Gastrocnemius medialis (tissue), 4 donors: ENCODE measurements around the gene CRIP1. TPM values are rescaled to one million over a fixed set of nuclear protein-coding genes. Genes with fewer than 3 reads are reported as not detected.
A peak's percentile ranks its signal among the peaks of the same experiment; 100 is the strongest.

Source experiments
- ATAC-seq, 2 donors: fragments of 150-250 bp; one replicate each; pipeline ENCODE4 v1.9.1; 2016
- DNase-seq, 2 donors: peaks; one replicate each; pipeline ENCODE4 v3.0.0-alpha.2; 2019
- H3K27ac ChIP-seq, 4 donors: fragments of 200-600 bp; sonication (generic); 1 replicate in 1 of 4; 2 replicates in 3 of 4; pipeline ENCODE4 v1.5.1; 2016 to 2018; ENCODE audit warnings: mild to moderate bottlenecking in 2 of 4, moderate library complexity in 1 of 4
- H3K27me3 ChIP-seq, 3 donors: fragments of 200-600 bp; sonication (generic) in 2 of 3; 1 replicate in 1 of 3; 2 replicates in 2 of 3; pipeline versions ENCODE4 v1.5.1 to v1.6.0; 2016 to 2019; ENCODE audit warnings: mild to moderate bottlenecking in 1 of 3, moderate library complexity in 1 of 3
- H3K36me3 ChIP-seq, 2 donors: fragments of 200-600 bp; sonication (generic) in 1 of 2; one replicate each; pipeline ENCODE4 v1.5.1; 2017 to 2018
- H3K4me1 ChIP-seq, 2 donors: fragments of 200-600 bp; sonication (generic) in 1 of 2; one replicate each; pipeline ENCODE4 v1.5.1; 2016 to 2017; ENCODE audit warnings: mild to moderate bottlenecking in 2 of 2
- H3K4me3 ChIP-seq, 4 donors: fragments of 200-600 bp; sonication (generic) in 3 of 4; 1 replicate in 1 of 4; 2 replicates in 3 of 4; pipeline ENCODE4 v1.5.1; 2016 to 2019; ENCODE audit warnings: mild to moderate bottlenecking in 2 of 4
- H3K9me3 ChIP-seq, 3 donors: fragments of 200-600 bp; sonication (generic) in 2 of 3; 1 replicate in 1 of 3; 2 replicates in 2 of 3; pipeline ENCODE4 v1.5.1; 2016 to 2019
- POLR2A ChIP-seq, 2 donors: fragments of 450-650 bp; IDR thresholded peaks; one replicate each; pipeline ENCODE4 v1.6.1; 2017; ENCODE audit warnings: antibody characterized with exemption in 2 of 2, mild to moderate bottlenecking in 2 of 2, moderate library complexity in 2 of 2
- in situ Hi-C, 4 donors: fragments of 200-750 bp; cut with MboI; loops; one replicate each; pipeline versions ENCODE4 v1.15.0 to v1.8.0; 2017; ENCODE audit warnings: low sequenced_read_pairs in 4 of 4
- intact Hi-C: fragments of 100-400 bp; cut with DNase I; formaldehyde crosslinking; loops from one replicate; pipeline ENCODE4 v1.15.1; 2023; ENCODE audit warnings: low total_unique reads
- total RNA-seq, 4 donors: library from RNA; depleted of rRNA; stranded (reverse); fragments of >200 nt; gene quantifications; one replicate each; pipeline versions ENCODE4 v1.1.0 to v1.2.3, GENCODE V29; 2016
- TF ChIP-seq, protein P1 (sequence below), 5 experiments: fragments of 450-650 bp in 3 of 5; fragments of 200-600 bp in 2 of 5; sonication (generic) in 2 of 5; IDR thresholded peaks in 4 of 5; conservative IDR thresholded peaks in 1 of 5; 1 replicate in 4 of 5; 2 replicates in 1 of 5; pipeline ENCODE4 v1.5.1; 2016 to 2019; ENCODE audit warnings: antibody characterized with exemption in 5 of 5, mild to moderate bottlenecking in 3 of 5, moderate library complexity in 3 of 5

The CRIP1 gene
- total RNA-seq, 4 donors from 2014 or later, result 2.6 to 7.6 (median 5.3) TPM

DNA sequence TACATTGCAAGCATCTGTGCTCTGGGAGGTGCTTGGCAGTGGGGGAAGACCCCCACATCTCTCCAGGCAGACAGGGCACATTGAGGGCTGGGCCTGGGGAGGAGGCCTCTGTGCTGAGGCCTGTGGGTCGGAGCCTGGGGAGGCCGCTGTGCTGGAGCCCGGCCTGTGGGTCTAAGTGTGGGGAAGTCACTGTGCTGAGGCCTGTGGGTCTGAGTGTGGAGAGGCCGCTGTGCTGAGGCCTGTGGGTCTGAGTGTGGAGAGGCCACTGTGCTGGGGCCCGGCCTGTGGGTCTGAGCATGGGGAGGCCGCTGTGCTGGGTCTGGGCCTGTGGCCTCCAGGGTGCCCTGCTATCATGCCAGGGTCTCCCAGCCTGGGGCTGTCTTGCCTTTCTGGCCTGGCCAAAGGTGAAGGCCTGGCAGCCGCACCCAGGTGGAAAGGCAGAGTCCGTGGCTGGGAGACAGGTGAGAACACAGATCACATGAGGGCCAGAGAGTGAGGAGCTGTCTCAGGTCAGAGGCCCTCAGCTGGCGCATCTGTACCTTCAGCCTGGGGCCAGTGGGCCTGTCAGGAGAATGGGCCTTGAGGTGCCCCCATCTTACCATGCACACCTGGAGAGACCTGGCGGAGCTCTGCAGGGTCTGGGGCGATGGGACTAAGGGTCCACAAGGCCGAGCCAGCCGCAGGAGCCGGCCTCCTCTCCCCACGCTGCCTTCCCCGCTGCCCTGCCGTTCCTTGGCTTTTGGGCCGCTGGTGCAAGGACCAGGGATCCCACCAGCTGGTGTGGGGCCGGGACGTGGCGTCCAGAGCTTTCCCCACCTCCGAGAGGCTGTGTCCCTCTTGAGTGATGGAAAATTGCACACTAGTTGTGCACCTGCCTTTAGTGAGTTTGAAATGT is 30.7 kb upstream of the CRIP1 start:
- no peaks in the 10 kb centered on the region for H3K27me3 ChIP-seq
- ATAC-seq (no peak), DNase-seq (no peak)
- intact Hi-C loops (no loop called here), in situ Hi-C loops (no loop called here)
- TF ChIP-seq, protein P1, sequence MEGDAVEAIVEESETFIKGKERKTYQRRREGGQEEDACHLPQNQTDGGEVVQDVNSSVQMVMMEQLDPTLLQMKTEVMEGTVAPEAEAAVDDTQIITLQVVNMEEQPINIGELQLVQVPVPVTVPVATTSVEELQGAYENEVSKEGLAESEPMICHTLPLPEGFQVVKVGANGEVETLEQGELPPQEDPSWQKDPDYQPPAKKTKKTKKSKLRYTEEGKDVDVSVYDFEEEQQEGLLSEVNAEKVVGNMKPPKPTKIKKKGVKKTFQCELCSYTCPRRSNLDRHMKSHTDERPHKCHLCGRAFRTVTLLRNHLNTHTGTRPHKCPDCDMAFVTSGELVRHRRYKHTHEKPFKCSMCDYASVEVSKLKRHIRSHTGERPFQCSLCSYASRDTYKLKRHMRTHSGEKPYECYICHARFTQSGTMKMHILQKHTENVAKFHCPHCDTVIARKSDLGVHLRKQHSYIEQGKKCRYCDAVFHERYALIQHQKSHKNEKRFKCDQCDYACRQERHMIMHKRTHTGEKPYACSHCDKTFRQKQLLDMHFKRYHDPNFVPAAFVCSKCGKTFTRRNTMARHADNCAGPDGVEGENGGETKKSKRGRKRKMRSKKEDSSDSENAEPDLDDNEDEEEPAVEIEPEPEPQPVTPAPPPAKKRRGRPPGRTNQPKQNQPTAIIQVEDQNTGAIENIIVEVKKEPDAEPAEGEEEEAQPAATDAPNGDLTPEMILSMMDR (IDR thresholded peaks at IDR 0.05 in 4 of 5, conservative IDR thresholded peaks at IDR 0.05 in 1 of 5), result no peak
- no peak for TF ChIP-seq POLR2A (IDR thresholded peaks at IDR 0.05)
- no peak overlapping the region for H3K4me3 ChIP-seq
- H3K36me3 ChIP-seq, result peaks cover 0 to 44% of the 10 kb centered on the region in 2 donors
- H3K4me1 ChIP-seq, result no peaks in the 10 kb centered on the region
- no peaks in the 10 kb centered on the region for H3K9me3 ChIP-seq
- H3K27ac ChIP-seq, result no peak overlapping the region

DNA sequence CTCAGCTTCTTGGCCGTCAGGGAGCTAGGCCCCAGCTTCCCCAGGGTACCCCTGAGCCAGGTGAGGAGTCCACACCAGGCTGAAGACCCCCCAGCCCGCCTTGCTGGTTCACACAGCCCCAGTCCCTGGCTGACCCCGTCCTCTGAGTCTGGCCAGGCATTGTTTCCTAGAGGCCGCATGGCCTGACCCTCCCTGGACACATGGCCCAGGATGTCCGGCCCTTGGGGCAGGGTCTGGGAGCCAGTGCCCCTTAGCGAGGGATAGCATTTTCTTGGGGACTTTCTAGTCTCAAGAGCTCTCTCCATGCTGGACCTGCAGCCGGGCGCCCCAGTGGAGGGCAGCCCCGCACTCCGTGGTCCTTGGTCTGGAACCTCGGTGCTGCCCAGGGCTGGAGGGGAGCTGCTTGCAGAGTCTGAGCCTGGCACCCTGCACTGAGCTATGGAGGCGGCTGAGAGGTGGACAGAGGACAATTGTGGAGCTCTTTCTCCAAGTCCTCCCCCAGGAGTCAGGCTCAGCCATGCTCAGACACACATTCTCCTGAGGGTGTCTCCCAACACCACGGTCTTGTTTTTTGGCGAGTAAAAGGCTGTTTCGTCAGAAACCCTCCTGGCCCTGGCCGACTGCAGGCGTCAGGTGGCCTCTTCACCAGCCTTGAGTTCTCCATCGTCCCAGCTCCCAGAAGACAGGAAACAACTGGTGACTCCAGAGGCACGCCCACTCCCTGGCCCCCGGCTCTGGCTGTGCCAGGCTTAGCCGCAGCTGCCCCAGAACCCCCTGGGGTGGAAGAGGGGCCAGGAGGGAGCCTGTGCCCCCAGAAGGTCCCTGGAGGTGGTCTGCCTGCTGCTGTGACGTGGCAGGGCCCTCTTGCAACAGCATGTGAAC is 29.7 kb upstream of the CRIP1 start:
- no peaks in the 10 kb centered on the region for H3K9me3 ChIP-seq
- intact Hi-C loops (no loop called here), in situ Hi-C loops (no loop called here)
- TF ChIP-seq POLR2A (IDR thresholded peaks at IDR 0.05), result no peak
- TF ChIP-seq, protein P1 (IDR thresholded peaks at IDR 0.05 in 4 of 5, conservative IDR thresholded peaks at IDR 0.05 in 1 of 5), result no peak
- DNase-seq (no peak), ATAC-seq (peak; percentile 52 to 60)
- peaks cover 0 to 51% of the 10 kb centered on the region in 2 donors for H3K36me3 ChIP-seq
- no peak overlapping the region for H3K27ac ChIP-seq
- H3K4me1 ChIP-seq, result no peaks in the 10 kb centered on the region
- no peak overlapping the region for H3K4me3 ChIP-seq
- no peaks in the 10 kb centered on the region for H3K27me3 ChIP-seq

GRCh38 chr14:105458010-105458409 is 28.7 kb upstream of the CRIP1 start:
- in situ Hi-C loops, result no loop called here
- Histone ChIP-seq H3K27ac (no peak overlapping the region), H3K36me3 (peaks cover 0 to 50% of the 10 kb centered on the region in 2 donors), H3K4me1 (no peaks in the 10 kb centered on the region), H3K27me3 (no peaks in the 10 kb centered on the region), H3K9me3 (no peaks in the 10 kb centered on the region), H3K4me3 (no peak overlapping the region)
- TF ChIP-seq, protein P1 (IDR thresholded peaks at IDR 0.05 in 4 of 5, conservative IDR thresholded peaks at IDR 0.05 in 1 of 5), result no peak
- TF ChIP-seq POLR2A (IDR thresholded peaks at IDR 0.05), result no peak
- no peak for DNase-seq
- no peak for ATAC-seq
- intact Hi-C loops, result no loop called here

DNA sequence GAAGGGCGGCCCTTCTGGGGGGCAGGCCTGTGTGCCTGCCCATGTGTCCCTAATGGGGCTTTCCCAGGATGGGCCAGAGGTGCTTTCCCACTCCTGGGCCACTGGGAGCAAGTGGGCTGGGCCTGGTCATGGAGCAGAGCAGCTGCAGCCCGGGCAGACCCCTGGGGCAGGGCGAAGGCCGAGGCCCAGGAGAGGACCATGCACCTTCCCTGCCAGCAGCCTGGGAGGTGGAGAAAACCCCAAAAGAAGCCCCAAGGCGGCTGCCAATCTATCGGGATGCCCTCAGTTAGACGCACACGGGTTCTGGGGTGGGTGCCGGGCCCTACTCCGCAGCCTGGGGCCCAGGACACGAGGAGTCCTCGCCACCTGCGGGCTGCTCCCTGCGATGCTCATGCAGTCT is 28.1 kb upstream of the CRIP1 start:
- H3K27me3 ChIP-seq, result no peaks in the 10 kb centered on the region
- no peak overlapping the region for H3K4me3 ChIP-seq
- ATAC-seq, result no peak
- TF ChIP-seq, protein P1 (IDR thresholded peaks at IDR 0.05 in 4 of 5, conservative IDR thresholded peaks at IDR 0.05 in 1 of 5), result no peak
- no peak for TF ChIP-seq POLR2A (IDR thresholded peaks at IDR 0.05)
- H3K9me3 ChIP-seq, result no peaks in the 10 kb centered on the region
- intact Hi-C loops, result no loop called here
- in situ Hi-C loops, result no loop called here
- H3K36me3 ChIP-seq, result peaks cover 0 to 56% of the 10 kb centered on the region in 2 donors
- DNase-seq, result no peak
- no peak overlapping the region for H3K27ac ChIP-seq
- no peaks in the 10 kb centered on the region for H3K4me1 ChIP-seq
